Breast epithelium (tissue), 3 donors: Measurements from ENCODE around the gene UBXN7.

ENCODE experiments used
- POLR2A ChIP-seq: fragments of 450-650 bp; IDR thresholded peaks from one replicate; pipeline ENCODE4 v1.6.1; 2016; ENCODE audit warnings: antibody characterized with exemption, mild to moderate bottlenecking, moderate library complexity
- TF ChIP-seq, protein P1 (sequence below), 3 donors: fragments of 450-650 bp; IDR thresholded peaks; one replicate each; pipeline ENCODE4 v1.5.1; 2016 to 2017; ENCODE audit warnings: antibody characterized with exemption in 3 of 3, mild to moderate bottlenecking in 3 of 3, moderate library complexity in 3 of 3

DNA sequence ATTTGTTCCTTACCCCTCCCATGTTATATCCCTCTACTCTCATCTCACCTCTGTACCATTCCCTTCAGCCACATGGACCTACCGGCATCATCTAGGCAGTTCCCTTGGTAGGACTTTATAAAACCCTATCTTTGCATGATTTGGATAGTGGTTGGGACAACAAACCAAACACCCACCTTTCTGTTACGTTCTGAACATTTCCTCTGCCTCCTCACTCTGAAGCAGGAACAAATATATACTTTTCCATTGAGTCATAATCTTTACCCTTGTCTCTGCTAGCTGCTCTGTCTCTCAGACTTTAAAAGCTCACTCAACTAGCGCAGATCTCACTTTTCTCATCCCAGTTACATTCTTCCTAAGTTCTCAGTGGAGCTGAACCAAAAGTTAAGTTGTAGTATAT is 17.8 kb downstream of the UBXN7 start:
- TF ChIP-seq, protein P1, sequence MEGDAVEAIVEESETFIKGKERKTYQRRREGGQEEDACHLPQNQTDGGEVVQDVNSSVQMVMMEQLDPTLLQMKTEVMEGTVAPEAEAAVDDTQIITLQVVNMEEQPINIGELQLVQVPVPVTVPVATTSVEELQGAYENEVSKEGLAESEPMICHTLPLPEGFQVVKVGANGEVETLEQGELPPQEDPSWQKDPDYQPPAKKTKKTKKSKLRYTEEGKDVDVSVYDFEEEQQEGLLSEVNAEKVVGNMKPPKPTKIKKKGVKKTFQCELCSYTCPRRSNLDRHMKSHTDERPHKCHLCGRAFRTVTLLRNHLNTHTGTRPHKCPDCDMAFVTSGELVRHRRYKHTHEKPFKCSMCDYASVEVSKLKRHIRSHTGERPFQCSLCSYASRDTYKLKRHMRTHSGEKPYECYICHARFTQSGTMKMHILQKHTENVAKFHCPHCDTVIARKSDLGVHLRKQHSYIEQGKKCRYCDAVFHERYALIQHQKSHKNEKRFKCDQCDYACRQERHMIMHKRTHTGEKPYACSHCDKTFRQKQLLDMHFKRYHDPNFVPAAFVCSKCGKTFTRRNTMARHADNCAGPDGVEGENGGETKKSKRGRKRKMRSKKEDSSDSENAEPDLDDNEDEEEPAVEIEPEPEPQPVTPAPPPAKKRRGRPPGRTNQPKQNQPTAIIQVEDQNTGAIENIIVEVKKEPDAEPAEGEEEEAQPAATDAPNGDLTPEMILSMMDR (IDR thresholded peaks at IDR 0.05): no peak
- no peak for TF ChIP-seq POLR2A
